ENCODE measurements around the gene PDXDC1.
A peak's percentile ranks its signal among the peaks of the same experiment; 100 is the strongest.
"Not testable (repeated sequence)": the region's sequence is repeated elsewhere in the genome, so short reads cannot be mapped to it uniquely, and the experiment has no call there.

PDXDC1 gene

DNA sequence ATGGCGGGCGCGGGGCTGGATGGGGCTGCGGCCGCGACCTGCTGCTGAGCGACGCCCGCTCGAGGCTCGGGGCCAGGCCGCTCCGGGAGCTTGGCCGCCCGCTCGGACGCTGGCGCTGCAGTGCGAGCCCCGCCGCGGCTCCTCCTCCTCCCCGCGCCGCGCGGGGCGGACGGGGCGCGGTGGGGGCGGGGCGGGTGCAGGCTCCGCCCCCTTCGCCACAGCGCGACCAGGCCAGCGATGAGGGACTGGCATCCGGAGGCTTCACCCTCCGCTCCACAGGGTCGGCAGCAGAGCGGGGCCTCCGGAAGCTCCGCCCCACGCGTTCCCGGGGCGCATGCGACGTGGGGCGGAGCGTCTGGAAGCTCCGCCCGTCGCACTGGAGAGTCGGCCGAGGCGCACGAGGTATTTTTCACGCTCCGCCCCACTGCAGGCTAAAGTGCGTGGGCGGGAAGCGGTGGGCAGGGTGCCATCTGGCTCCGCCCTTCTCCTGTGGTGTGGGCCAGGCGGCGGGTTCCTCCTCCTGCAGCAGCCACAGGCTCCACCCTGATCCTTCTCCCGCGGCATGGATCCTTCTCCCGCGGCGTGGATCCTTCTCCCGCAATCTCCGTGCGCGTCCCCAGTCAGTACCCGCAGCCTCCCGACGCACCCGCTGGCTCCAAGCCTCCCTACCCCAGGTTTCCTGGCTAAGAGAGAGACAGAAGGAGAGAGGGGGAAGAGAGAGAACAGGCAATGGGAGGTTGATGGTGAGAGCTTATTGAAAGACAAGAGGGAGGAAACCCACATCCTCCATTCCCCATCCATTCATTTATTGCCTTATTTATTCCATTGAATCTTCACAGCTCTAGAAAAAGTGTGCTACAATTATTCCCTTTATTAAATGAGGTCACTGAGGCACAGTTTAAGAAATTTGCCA is 180.1 kb downstream of the PDXDC1 start:
- not testable (repeated sequence) for H3K4me1 ChIP-seq; H3K36me3 ChIP-seq; H3K9me3 ChIP-seq (replicated peaks in 1 of 11); H4K20me1 ChIP-seq; H3K27me3 ChIP-seq
- Histone ChIP-seq H3K9ac (peak overlapping the region; percentile 76 to 88 (median 84)), H3K27ac (peak overlapping the region; percentile 46 to 86 (median 80); a peak in 21 of 22 replicates), H3K4me3 (peak overlapping the region; percentile 53 to 74 (median 66)), H3K4me2 (peak overlapping the region; percentile 19 to 68 (median 37); a peak in 10 of 22 replicates)

DNA sequence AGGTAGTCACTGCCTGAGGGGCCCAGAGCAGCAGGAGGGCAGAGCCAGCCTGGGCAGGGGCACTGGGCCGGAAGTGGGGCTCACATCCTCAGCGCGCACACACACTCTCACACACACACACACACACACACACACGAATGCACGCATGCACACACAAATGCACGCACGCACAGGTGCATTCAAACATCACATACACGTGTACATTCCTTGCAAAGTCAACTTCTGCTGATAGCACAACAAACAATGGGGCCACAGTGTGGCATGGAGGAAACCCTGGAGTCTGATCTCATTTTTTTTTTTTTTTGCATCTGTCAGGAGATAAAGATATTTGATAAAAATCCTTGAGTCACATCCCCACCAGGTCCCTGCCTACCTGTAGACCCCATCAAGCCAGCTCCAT is 182.8 kb downstream of the PDXDC1 start:
- not testable (repeated sequence) for H3K27me3 ChIP-seq; H3K9me3 ChIP-seq (replicated peaks in 1 of 11); H3K9ac ChIP-seq; H4K20me1 ChIP-seq; H3K4me2 ChIP-seq; H3K4me1 ChIP-seq; H3K27ac ChIP-seq; H3K4me3 ChIP-seq; H3K36me3 ChIP-seq

DNA sequence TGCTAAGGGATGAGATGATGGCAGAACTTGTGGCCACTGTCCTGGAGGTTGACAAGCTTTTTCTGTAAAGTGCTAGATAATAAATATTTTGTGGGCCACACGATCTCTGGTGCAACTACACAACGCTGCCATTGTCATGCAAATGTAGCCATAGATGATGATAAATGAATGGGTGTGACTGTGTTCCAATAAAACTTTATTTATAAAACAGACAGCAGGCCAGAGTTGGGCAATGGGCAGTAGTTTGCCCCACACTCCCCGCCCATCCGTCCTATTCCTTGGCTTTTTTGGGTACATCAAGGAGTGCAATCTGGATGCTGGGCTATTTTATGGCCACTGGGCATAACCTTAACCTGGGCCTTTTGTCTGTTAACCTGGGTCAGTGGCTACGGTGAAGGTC is 184.8 kb downstream of the PDXDC1 start:
- H4K20me1 ChIP-seq; H3K9ac ChIP-seq; H3K4me3 ChIP-seq; H3K4me2 ChIP-seq; H3K27me3 ChIP-seq; H3K36me3 ChIP-seq; H3K27ac ChIP-seq; H3K4me1 ChIP-seq; H3K9me3 ChIP-seq (replicated peaks in 1 of 11): not testable (repeated sequence)

DNA sequence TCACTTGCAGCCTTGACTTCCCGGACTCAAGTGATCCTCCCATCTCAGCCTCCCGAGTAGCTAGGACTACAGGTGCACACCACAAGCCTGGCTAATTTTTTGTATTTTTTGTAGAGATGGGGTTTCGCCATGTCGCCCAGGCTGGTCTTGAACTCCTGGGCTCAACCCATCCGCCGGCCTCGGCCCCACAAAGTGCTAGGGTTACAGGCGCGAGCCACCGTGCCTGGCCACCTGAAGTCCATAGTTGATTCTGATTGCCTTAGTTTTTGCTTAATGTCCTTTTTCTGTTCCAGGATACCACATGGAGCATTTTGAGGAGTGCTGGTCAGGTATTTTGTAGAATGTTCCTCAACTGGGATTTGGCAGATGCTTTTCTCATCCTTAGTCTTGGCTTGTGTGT is 185.7 kb downstream of the PDXDC1 start:
- H3K9ac ChIP-seq; H3K27me3 ChIP-seq; H3K9me3 ChIP-seq (replicated peaks in 1 of 11); H4K20me1 ChIP-seq; H3K36me3 ChIP-seq; H3K4me1 ChIP-seq; H3K27ac ChIP-seq; H3K4me2 ChIP-seq; H3K4me3 ChIP-seq: not testable (repeated sequence)

DNA sequence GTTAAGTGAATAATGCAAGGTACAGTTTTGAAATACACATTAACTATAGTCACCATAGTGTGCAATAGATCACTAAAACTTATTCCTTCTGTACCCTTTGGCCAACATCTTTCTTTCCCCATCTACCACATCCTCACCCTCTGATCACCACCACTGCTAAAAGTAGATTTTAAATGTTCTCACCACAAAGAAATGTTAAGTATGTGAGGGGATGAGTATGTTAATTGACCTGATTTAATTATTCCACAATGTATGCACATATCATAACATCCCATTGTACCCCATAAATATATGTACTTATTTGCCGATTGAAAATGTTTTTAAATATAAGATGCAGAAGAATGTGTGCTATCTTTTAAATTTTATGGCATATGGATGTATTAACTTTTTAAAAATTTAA is 188.2 kb downstream of the PDXDC1 start:
- not testable (repeated sequence) for H3K9ac ChIP-seq

DNA sequence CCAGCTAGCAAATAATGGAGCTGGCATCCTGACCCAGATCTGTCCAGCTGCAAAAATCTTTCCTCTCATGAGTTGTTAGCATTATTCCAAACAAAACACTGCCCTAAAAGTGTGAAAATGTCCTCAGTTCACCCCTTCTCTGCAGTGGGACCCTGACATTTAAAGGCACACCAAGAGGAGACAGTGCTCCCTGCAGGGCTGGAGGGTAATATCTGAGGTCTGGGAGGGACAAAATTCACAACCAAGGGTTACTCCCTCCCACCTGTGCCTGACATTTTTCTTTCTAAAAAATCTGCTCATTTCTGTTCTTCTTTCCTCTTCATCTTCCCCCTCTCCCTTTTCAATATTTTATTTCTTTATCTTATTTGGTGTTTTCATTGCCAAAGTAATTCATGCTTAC is 191.4 kb downstream of the PDXDC1 start:
- H3K4me3 ChIP-seq; H3K27me3 ChIP-seq; H3K4me1 ChIP-seq; H3K4me2 ChIP-seq; H3K9me3 ChIP-seq (replicated peaks in 1 of 11); H3K9ac ChIP-seq; H3K36me3 ChIP-seq; H4K20me1 ChIP-seq; H3K27ac ChIP-seq: not testable (repeated sequence)

More for the DNA sequence above, 188.2 kb downstream of the PDXDC1 start:
- H3K4me3 ChIP-seq; H4K20me1 ChIP-seq; H3K27me3 ChIP-seq; H3K4me2 ChIP-seq; H3K4me1 ChIP-seq; H3K9me3 ChIP-seq (replicated peaks in 1 of 11); H3K27ac ChIP-seq; H3K36me3 ChIP-seq: not testable (repeated sequence)

DNA sequence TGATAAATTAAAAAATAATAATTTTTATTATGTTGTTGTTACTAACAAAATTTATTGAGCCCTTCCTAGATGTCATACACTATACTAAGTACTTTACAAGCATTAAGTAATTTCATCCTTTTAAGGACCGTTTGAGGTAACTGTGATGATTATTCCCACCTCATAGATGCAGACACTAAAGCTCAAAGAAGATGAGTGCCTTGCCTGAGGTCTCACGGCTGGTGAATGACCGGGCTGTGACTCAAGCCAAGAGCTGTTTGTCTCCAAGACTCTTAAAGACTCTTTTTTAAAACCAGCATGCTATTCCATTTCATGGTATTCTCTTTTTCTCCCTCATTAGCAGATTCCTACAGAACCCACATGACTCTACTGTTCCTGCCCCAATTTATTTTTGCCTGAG is 193.5 kb downstream of the PDXDC1 start:
- H3K4me3 ChIP-seq; H3K9me3 ChIP-seq (replicated peaks in 1 of 11); H3K27ac ChIP-seq; H3K4me1 ChIP-seq; H3K36me3 ChIP-seq; H3K27me3 ChIP-seq; H3K4me2 ChIP-seq; H3K9ac ChIP-seq; H4K20me1 ChIP-seq: not testable (repeated sequence)

DNA sequence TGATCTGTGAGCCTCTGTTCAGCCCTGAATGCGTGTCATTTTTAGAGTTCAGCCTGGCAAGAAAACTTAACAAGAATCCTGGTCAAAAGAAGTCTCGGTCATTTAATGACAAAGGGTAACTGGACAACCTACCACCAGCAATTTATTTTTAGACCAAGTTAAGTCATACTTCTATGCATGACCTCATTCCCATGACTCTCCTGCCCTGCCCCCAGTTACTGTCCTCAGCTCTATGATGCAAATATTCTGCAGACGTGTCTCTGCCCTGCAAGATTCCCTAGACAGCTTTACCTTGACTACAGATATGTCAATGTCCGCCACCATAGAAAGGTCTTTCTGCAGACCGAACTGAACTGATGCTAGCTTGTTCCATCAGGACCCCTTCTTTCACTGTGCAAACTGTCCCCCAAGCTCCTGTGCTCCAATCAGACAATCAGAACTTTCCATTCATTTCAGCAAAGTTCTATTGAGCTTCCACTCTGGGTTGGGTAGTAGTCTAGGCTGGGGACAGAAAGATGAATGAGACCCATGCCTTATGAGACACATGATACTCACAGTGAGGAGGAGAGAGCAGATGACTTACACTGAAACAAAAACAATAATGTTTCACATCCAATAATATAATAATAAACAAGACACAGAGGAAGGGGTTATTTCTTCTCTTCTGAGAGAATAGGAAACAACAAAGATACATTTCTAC is 194.3 kb downstream of the PDXDC1 start:
- H3K9me3 ChIP-seq (replicated peaks in 1 of 11); H3K4me1 ChIP-seq; H3K27ac ChIP-seq; H3K36me3 ChIP-seq; H3K27me3 ChIP-seq; H3K4me2 ChIP-seq; H4K20me1 ChIP-seq; H3K4me3 ChIP-seq; H3K9ac ChIP-seq: not testable (repeated sequence)

DNA sequence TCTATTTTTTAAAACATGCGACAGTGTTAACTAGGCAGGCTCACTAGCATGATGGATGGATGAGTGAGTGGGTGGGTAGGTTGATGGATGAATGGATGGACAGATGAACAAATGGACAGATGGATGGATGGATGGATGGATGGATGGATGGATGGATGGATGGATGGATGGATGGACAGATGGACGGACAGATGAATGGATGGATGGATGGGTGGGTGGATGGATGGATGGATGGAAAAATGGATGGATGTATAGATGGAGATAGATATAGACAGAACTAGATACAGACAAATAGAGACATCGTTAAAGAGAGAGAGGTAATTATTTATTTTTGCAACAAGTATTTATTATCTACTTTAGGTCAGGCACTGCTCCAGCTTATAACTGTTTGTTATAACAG is 205.1 kb downstream of the PDXDC1 start:
- H3K9me3 ChIP-seq (replicated peaks in 1 of 11); H3K4me3 ChIP-seq; H3K27me3 ChIP-seq; H3K27ac ChIP-seq; H3K9ac ChIP-seq; H4K20me1 ChIP-seq; H3K4me2 ChIP-seq; H3K4me1 ChIP-seq; H3K36me3 ChIP-seq: not testable (repeated sequence)

DNA sequence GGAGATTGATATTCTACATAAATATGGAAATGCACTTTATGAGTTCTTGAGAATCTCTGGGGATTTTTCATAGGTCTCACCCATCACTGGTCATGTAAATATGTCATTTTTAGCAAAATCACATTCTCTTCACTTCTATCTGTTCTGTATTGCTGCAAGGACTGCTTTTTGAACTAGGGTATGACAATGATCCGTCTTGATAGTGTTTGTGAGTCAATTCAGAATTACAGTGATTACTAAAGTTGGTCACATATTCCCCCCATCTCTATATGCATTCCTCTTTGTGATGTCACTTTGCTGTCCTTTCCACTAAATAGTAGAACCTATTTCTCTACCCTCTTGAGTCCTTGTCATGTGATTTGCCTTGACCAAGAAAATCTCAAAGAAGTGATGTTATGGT is 206.1 kb downstream of the PDXDC1 start:
- H4K20me1 ChIP-seq; H3K4me3 ChIP-seq; H3K36me3 ChIP-seq; H3K9me3 ChIP-seq (replicated peaks in 1 of 11); H3K4me2 ChIP-seq; H3K9ac ChIP-seq; H3K27me3 ChIP-seq; H3K4me1 ChIP-seq; H3K27ac ChIP-seq: not testable (repeated sequence)

DNA sequence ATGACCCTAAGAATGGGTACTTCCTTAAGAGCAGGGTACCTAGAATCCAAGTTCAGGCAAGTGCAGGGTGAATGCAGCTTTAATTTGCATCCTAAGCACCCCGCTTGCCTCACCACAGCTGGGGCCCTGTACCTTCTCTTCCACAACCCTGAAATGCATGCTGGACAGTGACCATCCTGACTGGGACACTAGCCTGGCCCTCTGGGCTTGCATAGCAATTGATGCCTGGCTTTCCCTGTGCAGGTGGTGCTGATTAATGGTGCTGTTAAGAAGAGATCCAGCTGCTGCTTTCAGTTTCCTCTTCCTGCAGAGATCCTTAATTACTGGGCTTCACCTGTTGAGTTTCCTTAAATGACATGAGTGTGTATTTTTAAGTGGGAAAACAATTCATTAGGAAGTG is 209.2 kb downstream of the PDXDC1 start:
- H3K9me3 ChIP-seq (replicated peaks in 1 of 11); H3K27me3 ChIP-seq; H3K9ac ChIP-seq; H3K4me3 ChIP-seq; H3K4me1 ChIP-seq; H3K4me2 ChIP-seq; H3K27ac ChIP-seq; H4K20me1 ChIP-seq; H3K36me3 ChIP-seq: not testable (repeated sequence)

All from BLaER1 treated with 17β-estradiol and CSF1 and Interleukin-3, amounts not matched to agents 10 nM and 100 nM (cell line).